Body of pancreas (tissue), 4 donors: ENCODE data around the gene HOXA9. TPM values are rescaled to one million over a fixed set of nuclear protein-coding genes. Genes with fewer than 3 reads are reported as not detected.

Experiments
- ATAC-seq: fragments of 150-250 bp; one replicate; pipeline ENCODE4 v1.9.1; 2016
- DNase-seq, 4 donors: peaks; one replicate each; pipeline ENCODE4 v3.0.0-alpha.2; 2019
- H3K27ac ChIP-seq, 4 donors: fragments of 200-600 bp; sonication (generic); 1 replicate in 3 of 4; 2 replicates in 1 of 4; pipeline versions ENCODE4 v1.5.1 to v1.6.1; 2016 to 2019; ENCODE audit warnings: mild to moderate bottlenecking in 1 of 4, mixed read lengths in 1 of 4, moderate library complexity in 1 of 4
- H3K27me3 ChIP-seq, 2 donors: fragments of 200-600 bp; sonication (generic); one replicate each; pipeline ENCODE4 v1.6.0; 2016; ENCODE audit warnings: mild to moderate bottlenecking in 1 of 2
- H3K36me3 ChIP-seq, 2 donors: fragments of 200-600 bp; sonication (generic); replicated peaks in 1 of 2; 2 replicates each; pipeline ENCODE4 v1.5.1; 2016; ENCODE audit warnings: low read depth in 2 of 2; ENCODE audit not compliant: insufficient read depth in 1 of 2
- H3K4me1 ChIP-seq: fragments of 200-600 bp; sonication (generic); one replicate; pipeline ENCODE4 v1.6.0; 2016
- H3K4me3 ChIP-seq, 2 donors: fragments of 200-600 bp; sonication (generic); 1 replicate in 1 of 2; 2 replicates in 1 of 2; pipeline ENCODE4 v1.5.1; 2016 to 2019
- H3K9me3 ChIP-seq, 3 donors: fragments of 200-600 bp; sonication (generic); 1 replicate in 2 of 3; 2 replicates in 1 of 3; pipeline ENCODE4 v1.5.1; 2016
- CTCF ChIP-seq, 7 experiments: fragments of 450-650 bp in 4 of 7; fragments of 200-600 bp in 3 of 7; sonication (generic) in 3 of 7; IDR thresholded peaks; one replicate each; pipeline ENCODE4 v1.5.1; 2016 to 2019; ENCODE audit warnings: antibody characterized with exemption in 7 of 7
- POLR2A ChIP-seq, 3 donors: fragments of 450-650 bp; IDR thresholded peaks; one replicate each; pipeline ENCODE4 v1.6.1; 2016; ENCODE audit warnings: antibody characterized with exemption in 3 of 3, mild to moderate bottlenecking in 2 of 3
- WGBS, 2 donors: methylation state at CpG; one replicate each; pipeline ENCODE4 v1.1.5; 2017; 5-methylcytosine and 5-hydroxymethylcytosine counted together
- intact Hi-C: fragments of 100-400 bp; cut with DNase I; formaldehyde crosslinking; loops from one replicate; pipeline ENCODE4 v1.15.1; 2023
- microRNA counts, 2 donors: library from miRNA; unstranded; fragments of <30 nt; microRNA quantifications; one replicate each; lab custom pipeline; 2017
- microRNA-seq, 2 donors: library from miRNA; unstranded; fragments of <30 nt; microRNA quantifications; one replicate each; pipeline ENCODE4, GENCODE V29; 2016; ENCODE audit warnings: borderline number of aligned reads in 2 of 2, borderline replicate concordance in 2 of 2
- small RNA-seq: library from RNA; depleted of rRNA; stranded (forward); fragments of <200 nt; gene quantifications from one replicate; pipeline ENCODE3, GENCODE V24; 2016
- total RNA-seq, 2 donors: library from RNA; depleted of rRNA; stranded (reverse); fragments of >200 nt; gene quantifications; one replicate each; pipeline ENCODE4 v1.1.0, GENCODE V29; 2016

The HOXA9 gene
- total RNA-seq, 2 donors from 2014 or later: not detected

GRCh38 chr7:27114881-27115220 lies 50.5 kb downstream of the HOXA9 start:
- TF ChIP-seq CTCF (IDR thresholded peaks at IDR 0.05): no peak
- TF ChIP-seq POLR2A (IDR thresholded peaks at IDR 0.05): no peak
- no peak for DNase-seq
- no peaks in the 10 kb centered on the region for H3K9me3 ChIP-seq
- H3K27me3 ChIP-seq: peaks cover 5 to 21% of the 10 kb centered on the region in 2 donors
- no peak for ATAC-seq
- no peak overlapping the region for H3K4me3 ChIP-seq
- intact Hi-C loops: no loop called here
- WGBS, 2 donors: 29 to 39% methylated on average over 6 of the region's 6 CpGs
- H3K4me1 ChIP-seq: peaks cover 8% of the 10 kb centered on the region
- no peaks in the 10 kb centered on the region for H3K36me3 ChIP-seq
- peak overlapping the region in 3 of 4 donors; percentile 30 to 62 (median 56) for H3K27ac ChIP-seq

GRCh38 chr7:27113991-27114769 lies 51.2 kb downstream of the HOXA9 start:
- Histone ChIP-seq H3K27ac (peak overlapping the region; percentile 4 to 62 (median 46)), H3K36me3 (no peaks in the 10 kb centered on the region), H3K4me3 (no peak overlapping the region), H3K9me3 (no peaks in the 10 kb centered on the region), H3K27me3 (peaks cover 5 to 21% of the 10 kb centered on the region in 2 donors), H3K4me1 (peaks cover 8% of the 10 kb centered on the region)
- DNase-seq (no peak), ATAC-seq (no peak)
- WGBS, 2 donors: 11 to 18% methylated on average over 14 to 19 of the region's 26 CpGs
- TF ChIP-seq CTCF (IDR thresholded peaks at IDR 0.05) (no peak), POLR2A (IDR thresholded peaks at IDR 0.05) (no peak)
- intact Hi-C loops: no loop called here

- Histone ChIP-seq H3K27ac (peak overlapping the region in 3 of 4 donors; percentile 51 to 62 (median 62)), H3K4me3 (no peak overlapping the region), H3K4me1 (peaks cover 12% of the 10 kb centered on the region), H3K27me3 (peaks cover 5 to 26% of the 10 kb centered on the region in 2 donors), H3K36me3 (no peaks in the 10 kb centered on the region), H3K9me3 (no peaks in the 10 kb centered on the region)
- WGBS, 2 donors: 8 to 19% methylated on average over 19 to 44 of the region's 57 CpGs
- DNase-seq: peak in 1 of 4 donors; percentile 45
- no peak for ATAC-seq
- intact Hi-C loops: no loop called here
- TF ChIP-seq CTCF (IDR thresholded peaks at IDR 0.05) (no peak), POLR2A (IDR thresholded peaks at IDR 0.05) (peak in 2 of 3 donors; percentile 18 to 37)
Measured at GRCh38 chr7:27112955-27113949, 52.1 kb downstream of the HOXA9 start.

MicroRNA genes within 50 kb of the gene (microRNA counts, 767-probe panel; counts per million panel counts)
- microRNA hsa-miR-196b-5p (lab: Ali Mortazavi, UCI): 0 to 736 counts per million in 2 donors

Small RNAs within 50 kb of the gene (microRNA-seq; reads per million reads assigned to microRNA genes)
- gene MIR196B: 9.3 to 19.3 reads per million in 2 donors

Small RNAs within 50 kb of the gene (small RNA-seq; reads per million reads assigned to genes)
- not detected for gene AC004080.5
- gene RF02140: not detected
- gene RF02141: not detected

Other genes starting within 250 kb of the HOXA9 start
- not detected for gene HOXA1, start 69.5 kb downstream of the HOXA9 start, total RNA-seq
- under 1 TPM in 1 of 2 donors, not detected in 1; 0.66 TPM for gene HOXA2, start 62.9 kb downstream of the HOXA9 start, total RNA-seq
- 1 to 10 TPM in 1 of 2 donors, under 1 TPM in 1; 0.78 to 1.6 TPM for gene HOXA4, start 34.8 kb downstream of the HOXA9 start, total RNA-seq
- 1 to 10 TPM in 1 of 2 donors, under 1 TPM in 1; 0.99 to 2.6 TPM for gene HOXA5, start 21.9 kb downstream of the HOXA9 start, total RNA-seq
- not detected for gene HOXA6, start 17.8 kb downstream of the HOXA9 start, total RNA-seq
- 1 to 10 TPM in 1 of 2 donors, not detected in 1; 1.6 TPM for gene HOXA3, start 13.0 kb downstream of the HOXA9 start, total RNA-seq
- under 1 TPM; 0.26 to 0.66 TPM for gene HOXA7, start 8.9 kb downstream of the HOXA9 start, total RNA-seq
- under 1 TPM in 1 of 2 donors, not detected in 1; 0.52 TPM for gene HOXA10, start 8.8 kb upstream of the HOXA9 start, total RNA-seq
- not detected for gene HOXA11, start 19.7 kb upstream of the HOXA9 start, total RNA-seq
- gene HOXA13, start 34.6 kb upstream of the HOXA9 start, total RNA-seq: not detected
- not detected for gene EVX1, start 77.3 kb upstream of the HOXA9 start, total RNA-seq